ENCODE data around the gene XCL1. TPM values are rescaled to one million over a fixed set of nuclear protein-coding genes. Genes with fewer than 3 reads are reported as not detected.
"Not testable (repeated sequence)": the region's sequence is repeated elsewhere in the genome, so short reads cannot be mapped to it uniquely, and the experiment has no call there.

XCL1 gene
- total RNA-seq, 1 donor: 1.7 TPM

DNA sequence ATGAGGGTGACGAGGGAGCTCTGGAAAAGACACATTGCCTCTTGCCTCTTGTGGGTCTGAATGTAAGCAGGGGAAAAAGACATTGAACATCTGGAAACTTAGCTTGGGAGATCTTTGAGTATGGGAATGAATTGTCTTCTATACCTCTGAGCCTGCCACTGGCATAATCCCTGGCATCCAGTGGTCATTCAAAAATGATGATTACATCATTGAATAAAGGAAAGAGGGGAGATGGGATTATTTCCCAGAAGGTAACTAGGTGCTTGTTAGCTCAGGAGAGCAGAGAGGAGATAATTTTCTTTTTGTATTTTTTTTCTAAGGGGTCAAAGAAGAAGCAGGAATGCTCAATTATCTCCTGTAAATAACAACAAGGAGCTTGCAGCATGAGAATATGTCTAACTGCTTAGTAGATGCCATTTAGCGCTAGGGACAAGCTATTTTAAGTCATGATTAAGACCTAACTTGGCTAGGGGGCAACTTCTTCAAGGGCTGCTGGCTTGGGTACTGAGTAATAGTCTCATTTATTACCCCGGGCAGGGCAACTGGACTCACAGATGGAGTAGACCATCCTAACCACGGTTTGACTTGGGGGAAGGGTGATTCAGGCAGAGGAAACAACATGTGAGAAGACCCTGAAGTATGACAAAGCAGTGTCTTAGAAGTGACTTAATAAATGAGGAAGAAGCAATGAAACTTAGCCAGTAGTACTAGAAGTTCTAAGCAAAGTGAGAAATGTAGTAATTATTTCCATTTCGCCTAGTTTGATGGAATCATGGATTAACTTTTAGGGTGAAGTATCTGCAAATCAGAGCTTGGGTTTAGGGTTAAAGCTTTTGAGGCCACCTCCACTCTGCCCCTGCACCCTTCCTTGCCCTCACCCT is 21.6 kb upstream of the XCL1 start:
- H3K4me3 ChIP-seq (ENCODE audit: low read length): no peak overlapping the region
- no peaks in the 10 kb centered on the region for H3K9me3 ChIP-seq (ENCODE audit: low read depth, low read length)
- peaks cover 20% of the 10 kb centered on the region for H3K4me1 ChIP-seq (ENCODE audit: insufficient read depth, low read length)
- no peaks in the 10 kb centered on the region for H3K27me3 ChIP-seq (ENCODE audit: insufficient read depth, low read length)

DNA sequence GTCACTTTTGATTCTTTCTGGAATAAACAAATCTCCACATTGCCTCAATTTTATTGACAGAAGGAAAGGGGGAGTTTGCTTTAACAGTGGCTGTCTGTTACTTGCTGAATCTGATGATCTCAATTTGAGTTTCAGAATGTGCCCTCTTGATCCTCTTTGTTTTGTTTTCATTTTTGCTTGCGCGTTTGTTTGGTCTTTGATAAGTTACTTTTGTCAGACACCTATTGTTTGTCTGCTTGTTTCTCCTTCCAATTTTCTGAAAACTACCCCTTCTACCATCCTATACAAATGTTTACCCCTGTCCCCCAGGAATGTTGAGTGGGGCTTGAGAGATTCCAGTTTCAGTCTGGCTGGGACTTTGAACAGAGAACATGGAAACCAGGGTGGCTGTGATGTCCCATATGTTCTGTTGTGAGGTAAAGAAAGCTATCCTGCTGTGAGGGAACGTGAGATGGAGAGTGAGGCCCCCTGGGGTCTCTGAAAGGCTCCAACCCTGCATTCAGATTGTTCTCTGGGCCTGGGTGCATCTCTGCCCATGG is 20.8 kb upstream of the XCL1 start:
- H3K4me1 ChIP-seq (ENCODE audit: insufficient read depth, low read length): peaks cover 20% of the 10 kb centered on the region
- no peaks in the 10 kb centered on the region for H3K9me3 ChIP-seq (ENCODE audit: low read depth, low read length)
- H3K27me3 ChIP-seq (ENCODE audit: insufficient read depth, low read length): no peaks in the 10 kb centered on the region
- H3K4me3 ChIP-seq (ENCODE audit: low read length): no peak overlapping the region

DNA sequence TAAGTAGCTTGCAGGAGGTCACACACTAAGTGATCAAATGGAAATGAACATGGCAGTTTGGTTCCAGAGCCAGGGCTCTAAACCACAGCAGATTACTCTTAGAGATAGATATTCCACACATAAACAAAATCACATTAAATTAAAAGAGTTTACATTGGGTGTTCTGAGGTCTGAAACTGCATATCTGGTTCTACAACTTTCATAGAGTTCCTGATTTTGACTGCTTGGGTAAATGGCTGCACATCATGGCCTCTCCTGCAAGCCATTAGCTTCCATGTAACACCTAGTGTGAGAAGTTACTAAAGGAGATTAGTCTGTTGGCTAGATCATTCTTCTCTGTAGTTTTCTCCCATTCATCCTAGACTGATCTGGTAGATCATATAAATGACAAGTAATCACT is 19.8 kb upstream of the XCL1 start:
- peaks cover 20% of the 10 kb centered on the region for H3K4me1 ChIP-seq (ENCODE audit: insufficient read depth, low read length)
- no peaks in the 10 kb centered on the region for H3K27me3 ChIP-seq (ENCODE audit: insufficient read depth, low read length)
- no peak overlapping the region for H3K4me3 ChIP-seq (ENCODE audit: low read length)
- no peaks in the 10 kb centered on the region for H3K9me3 ChIP-seq (ENCODE audit: low read depth, low read length)

DNA sequence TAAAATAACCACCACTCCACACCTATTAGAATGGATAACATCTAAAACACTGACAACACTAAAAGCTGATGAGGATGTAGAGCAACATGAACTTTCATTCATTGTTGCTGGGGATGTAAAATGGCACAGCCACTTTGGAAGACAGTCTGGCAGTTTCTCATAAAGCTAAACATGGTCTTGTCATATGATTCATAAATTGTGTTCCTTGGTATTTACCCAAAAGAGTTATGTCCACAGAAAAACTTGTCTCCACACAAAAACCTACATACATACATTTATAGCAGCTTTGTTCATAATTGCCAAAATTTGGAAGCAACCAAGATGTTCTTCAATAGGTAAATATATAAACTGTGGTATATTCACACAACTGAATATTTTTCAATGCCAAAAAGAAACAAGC is 16.0 kb upstream of the XCL1 start:
- H3K9me3 ChIP-seq (ENCODE audit: low read depth, low read length): no peaks in the 10 kb centered on the region
- H3K27me3 ChIP-seq (ENCODE audit: insufficient read depth, low read length): no peaks in the 10 kb centered on the region
- no peak overlapping the region for H3K4me3 ChIP-seq (ENCODE audit: low read length)
- H3K4me1 ChIP-seq (ENCODE audit: insufficient read depth, low read length): peaks cover 6% of the 10 kb centered on the region

DNA sequence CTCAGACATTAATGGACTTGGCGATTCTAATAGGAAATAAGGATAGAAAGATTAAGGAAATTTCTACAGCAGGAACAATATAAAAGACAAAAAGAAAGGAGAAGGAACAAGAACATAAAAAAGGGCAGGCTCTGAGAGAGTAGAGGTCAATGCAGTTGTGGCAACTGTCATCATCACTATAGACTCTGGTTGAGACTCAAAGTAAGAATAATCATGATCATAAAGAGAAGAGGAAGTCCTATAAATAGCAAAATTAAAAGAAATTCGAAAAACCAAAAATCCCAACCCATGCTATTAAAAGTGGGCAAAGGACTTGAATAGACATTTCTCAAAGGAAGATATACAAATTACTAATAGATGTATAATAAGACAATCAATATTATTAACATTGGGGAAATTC is 14.4 kb upstream of the XCL1 start:
- Histone ChIP-seq H3K9me3 (ENCODE audit: low read depth, low read length) (no peaks in the 10 kb centered on the region), H3K27me3 (ENCODE audit: insufficient read depth, low read length) (no peaks in the 10 kb centered on the region), H3K4me1 (ENCODE audit: insufficient read depth, low read length) (peaks cover 4% of the 10 kb centered on the region), H3K4me3 (ENCODE audit: low read length) (no peak overlapping the region)

DNA sequence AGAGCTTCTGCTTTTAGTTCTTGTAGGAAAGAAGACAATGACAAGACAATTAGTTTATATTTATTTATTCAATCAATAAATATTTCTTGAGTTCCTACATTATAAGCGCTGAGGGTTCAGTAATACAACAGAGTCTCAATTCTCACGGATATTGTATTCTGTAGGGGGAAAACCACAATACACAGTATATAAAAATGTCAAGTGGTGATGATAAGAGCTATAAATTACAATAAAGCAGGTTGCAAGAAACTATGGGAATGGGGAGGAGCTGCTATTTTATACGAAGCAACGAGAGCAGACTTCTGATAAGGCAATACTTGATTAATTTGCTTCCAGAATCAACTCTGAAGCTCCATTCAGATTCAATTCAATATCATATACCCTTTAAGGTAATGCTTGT is 10.6 kb upstream of the XCL1 start:
- no peaks in the 10 kb centered on the region for H3K27me3 ChIP-seq (ENCODE audit: insufficient read depth, low read length)
- peaks cover 6% of the 10 kb centered on the region for H3K4me1 ChIP-seq (ENCODE audit: insufficient read depth, low read length)
- no peaks in the 10 kb centered on the region for H3K9me3 ChIP-seq (ENCODE audit: low read depth, low read length)
- no peak overlapping the region for H3K4me3 ChIP-seq (ENCODE audit: low read length)

DNA sequence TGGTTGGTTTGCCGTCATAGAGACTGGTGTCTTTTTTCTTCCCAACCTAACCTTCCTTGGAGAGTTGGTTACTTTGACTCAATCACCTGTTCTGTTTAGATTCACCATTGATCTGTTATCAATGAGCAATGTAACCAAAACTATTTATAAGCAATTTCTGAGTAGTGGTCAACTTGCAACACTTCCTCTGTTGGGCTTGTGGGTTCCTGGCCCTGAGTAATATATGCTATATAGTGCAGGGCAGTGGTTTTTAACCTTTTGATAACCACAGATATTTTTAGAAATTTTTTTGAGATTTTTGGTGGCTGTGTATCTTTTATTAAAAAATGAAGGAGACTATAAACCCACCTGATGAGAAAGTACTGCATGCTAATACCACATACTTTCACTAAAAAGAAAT is 9.4 kb upstream of the XCL1 start:
- peaks cover 6% of the 10 kb centered on the region for H3K4me1 ChIP-seq (ENCODE audit: insufficient read depth, low read length)

DNA sequence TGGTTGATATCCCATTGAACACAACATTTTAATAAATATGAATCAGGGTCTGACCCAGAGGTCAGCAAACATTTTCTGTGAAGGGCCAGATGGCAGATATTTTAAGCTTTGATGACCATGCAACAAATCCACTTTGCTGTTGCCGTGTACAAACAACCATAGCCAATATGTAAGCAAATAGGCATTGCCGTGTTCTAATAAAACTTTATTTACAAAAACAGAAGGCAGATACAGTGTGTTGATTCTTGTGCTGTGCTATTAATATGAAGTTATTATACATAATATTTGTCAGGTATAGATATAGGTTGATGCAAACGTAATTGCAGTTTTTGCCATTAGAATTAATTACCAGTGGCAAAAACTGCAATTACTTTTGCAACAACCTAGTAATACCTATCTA is 8.8 kb upstream of the XCL1 start:
- no peak overlapping the region for H3K4me3 ChIP-seq (ENCODE audit: low read length)
- H3K27me3 ChIP-seq (ENCODE audit: insufficient read depth, low read length): no peaks in the 10 kb centered on the region
- H3K9me3 ChIP-seq (ENCODE audit: low read depth, low read length): no peaks in the 10 kb centered on the region
- peaks cover 6% of the 10 kb centered on the region for H3K4me1 ChIP-seq (ENCODE audit: insufficient read depth, low read length)

More for the DNA sequence above, 9.4 kb upstream of the XCL1 start:
- Histone ChIP-seq H3K9me3 (ENCODE audit: low read depth, low read length) (no peaks in the 10 kb centered on the region), H3K27me3 (ENCODE audit: insufficient read depth, low read length) (no peaks in the 10 kb centered on the region), H3K4me3 (ENCODE audit: low read length) (no peak overlapping the region)

DNA sequence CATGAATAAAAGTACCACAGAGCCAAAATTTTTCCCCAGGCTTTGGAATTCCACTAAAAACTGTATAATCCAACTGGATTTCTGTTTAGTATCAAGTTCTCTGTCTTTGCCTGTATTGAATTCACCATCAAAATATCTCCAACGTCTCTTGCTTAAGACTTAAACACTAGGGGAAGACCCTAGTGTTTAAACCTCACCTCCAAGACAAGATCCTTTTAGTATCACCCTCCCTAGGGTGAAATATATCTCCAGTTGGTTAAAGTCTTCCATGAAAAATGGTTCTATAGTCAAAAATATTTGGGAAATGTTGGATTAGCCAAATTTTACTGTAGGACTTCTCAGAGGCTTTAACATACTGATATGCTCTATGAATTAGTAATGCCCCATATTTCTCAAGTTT is 8.1 kb upstream of the XCL1 start:
- no peaks in the 10 kb centered on the region for H3K9me3 ChIP-seq (ENCODE audit: low read depth, low read length)
- H3K4me1 ChIP-seq (ENCODE audit: insufficient read depth, low read length): peaks cover 6% of the 10 kb centered on the region
- H3K27me3 ChIP-seq (ENCODE audit: insufficient read depth, low read length): no peaks in the 10 kb centered on the region
- no peak overlapping the region for H3K4me3 ChIP-seq (ENCODE audit: low read length)

DNA sequence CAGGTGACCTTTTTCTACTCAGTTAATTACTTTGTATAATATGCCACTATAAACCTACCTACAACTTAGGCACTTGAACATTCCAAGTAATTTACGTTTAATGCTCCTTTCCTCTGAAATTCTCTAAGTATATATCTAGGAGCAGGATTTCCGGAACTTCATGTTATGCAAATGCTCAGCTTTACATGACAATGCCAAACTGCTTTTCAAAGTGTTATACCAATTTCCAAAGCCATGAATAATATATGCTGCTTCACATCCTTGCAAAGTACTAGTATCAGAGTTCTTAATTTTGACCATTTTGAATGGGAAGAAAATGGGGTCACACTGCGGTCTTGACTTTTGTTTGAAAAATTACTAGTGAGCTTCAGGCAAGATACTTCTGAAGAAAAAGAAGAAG is 5.8 kb upstream of the XCL1 start:
- Histone ChIP-seq H3K4me1 (ENCODE audit: insufficient read depth, low read length) (peaks cover 6% of the 10 kb centered on the region), H3K27me3 (ENCODE audit: insufficient read depth, low read length) (no peaks in the 10 kb centered on the region), H3K4me3 (ENCODE audit: low read length) (no peak overlapping the region), H3K9me3 (ENCODE audit: low read depth, low read length) (no peaks in the 10 kb centered on the region)

DNA sequence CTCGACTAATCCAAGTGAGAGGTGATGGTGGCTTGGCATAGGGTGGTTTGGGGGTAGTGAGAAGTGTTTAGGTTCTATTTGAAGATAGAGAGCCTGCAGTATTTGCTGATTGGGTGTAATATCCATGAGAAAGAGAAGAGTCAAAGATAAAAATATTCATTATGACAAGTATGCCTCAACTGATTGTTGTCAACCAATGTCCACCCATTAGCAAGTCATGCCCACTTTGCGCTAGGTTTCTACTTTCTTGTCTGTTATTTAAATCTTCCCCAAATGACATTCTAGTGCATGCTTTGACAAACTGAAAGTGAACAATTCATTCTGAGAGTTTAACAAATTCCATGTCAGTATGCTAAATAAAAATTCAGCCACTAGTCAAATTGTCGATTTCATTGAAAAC is 3.8 kb upstream of the XCL1 start:
- Histone ChIP-seq H3K4me1 (ENCODE audit: insufficient read depth, low read length) (no peaks in the 10 kb centered on the region), H3K9me3 (ENCODE audit: low read depth, low read length) (no peaks in the 10 kb centered on the region), H3K27me3 (ENCODE audit: insufficient read depth, low read length) (no peaks in the 10 kb centered on the region), H3K4me3 (ENCODE audit: low read length) (no peak overlapping the region)

DNA sequence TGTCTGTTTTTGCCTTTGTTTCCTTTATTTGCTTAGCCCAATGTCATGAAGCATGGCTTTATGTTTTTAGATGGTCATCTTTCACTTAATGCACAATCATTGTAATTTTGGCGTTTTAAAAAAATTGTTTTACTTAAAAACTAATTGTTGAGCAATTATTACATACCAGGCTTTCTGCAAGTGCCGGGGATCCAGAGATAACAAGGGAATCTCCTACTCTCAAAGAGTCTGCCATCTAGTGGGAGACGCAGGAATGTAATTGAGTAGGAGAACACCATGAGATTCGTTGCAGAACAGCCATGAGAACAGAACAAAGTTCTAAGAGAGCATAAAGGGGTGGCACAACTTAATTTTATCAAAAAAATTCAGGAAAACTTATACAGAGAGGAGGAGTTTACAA is 2.2 kb upstream of the XCL1 start:
- H3K4me1 ChIP-seq (ENCODE audit: insufficient read depth, low read length); H3K4me3 ChIP-seq (ENCODE audit: low read length); H3K27me3 ChIP-seq (ENCODE audit: insufficient read depth, low read length); H3K9me3 ChIP-seq (ENCODE audit: low read depth, low read length): not testable (repeated sequence)

DNA sequence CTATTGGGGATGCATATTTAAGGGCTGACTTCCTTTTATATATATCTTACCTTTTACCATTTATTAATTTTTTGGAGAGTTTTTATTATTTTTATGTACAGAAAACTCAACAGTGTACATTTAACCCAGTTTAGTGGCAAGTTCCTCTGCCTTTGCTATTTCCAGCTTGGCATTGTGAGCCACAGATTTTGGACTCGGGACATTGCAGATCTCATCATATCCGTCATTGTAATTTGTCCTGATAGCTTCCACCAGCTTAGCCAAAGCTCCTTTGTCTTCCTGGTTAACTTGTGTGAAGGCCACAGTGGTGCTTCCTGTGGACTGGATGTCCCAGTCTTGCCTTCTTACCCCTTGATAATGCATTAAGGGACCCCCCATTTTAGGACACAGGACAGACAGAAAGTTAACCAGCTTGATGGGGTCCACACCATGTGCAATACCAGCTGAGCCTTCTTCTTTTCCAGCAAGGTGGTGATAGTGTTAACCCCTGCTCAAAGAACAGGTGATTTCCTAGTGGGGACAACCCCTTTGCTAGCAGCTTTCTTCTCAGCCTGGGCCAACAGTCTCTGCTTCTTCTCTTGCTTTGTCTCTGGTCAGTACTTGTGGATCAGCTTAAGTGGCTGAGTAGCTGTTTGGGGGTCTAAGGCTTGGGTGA is 2.3 kb downstream of the XCL1 start:
- not testable (repeated sequence) for H3K4me1 ChIP-seq (ENCODE audit: insufficient read depth, low read length); H3K4me3 ChIP-seq (ENCODE audit: low read length); H3K27me3 ChIP-seq (ENCODE audit: insufficient read depth, low read length); H3K9me3 ChIP-seq (ENCODE audit: low read depth, low read length)

DNA sequence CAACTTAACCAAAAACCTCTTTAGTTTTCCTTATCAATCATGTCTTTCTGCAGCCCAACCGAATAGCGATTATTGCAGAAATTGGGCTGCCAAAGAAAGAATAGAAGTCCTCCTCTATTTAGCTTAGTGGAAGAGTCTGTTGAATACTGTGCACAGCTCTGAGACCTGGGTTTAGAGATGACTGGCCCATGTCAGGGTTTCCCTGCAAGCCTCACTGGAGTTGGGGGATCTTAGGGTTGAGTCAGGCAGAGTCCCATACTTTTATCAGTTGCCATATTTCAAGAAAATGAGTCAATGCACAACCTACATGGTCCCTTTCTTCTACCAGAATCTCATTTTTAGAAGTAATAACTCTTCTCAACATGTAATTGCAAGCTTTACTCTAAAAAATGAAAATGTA is 3.9 kb downstream of the XCL1 start:
- H3K27me3 ChIP-seq (ENCODE audit: insufficient read depth, low read length); H3K4me1 ChIP-seq (ENCODE audit: insufficient read depth, low read length); H3K4me3 ChIP-seq (ENCODE audit: low read length); H3K9me3 ChIP-seq (ENCODE audit: low read depth, low read length): not testable (repeated sequence)

DNA sequence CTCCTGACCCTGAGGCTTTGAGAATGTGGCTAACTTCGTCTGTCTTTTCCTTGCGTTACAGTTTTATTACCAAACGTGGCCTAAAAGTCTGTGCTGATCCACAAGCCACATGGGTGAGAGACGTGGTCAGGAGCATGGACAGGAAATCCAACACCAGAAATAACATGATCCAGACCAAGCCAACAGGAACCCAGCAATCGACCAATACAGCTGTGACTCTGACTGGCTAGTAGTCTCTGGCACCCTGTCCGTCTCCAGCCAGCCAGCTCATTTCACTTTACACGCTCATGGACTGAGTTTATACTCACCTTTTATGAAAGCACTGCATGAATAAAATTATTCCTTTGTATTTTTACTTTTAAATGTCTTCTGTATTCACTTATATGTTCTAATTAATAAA is 4.6 kb downstream of the XCL1 start:
- H3K4me1 ChIP-seq (ENCODE audit: insufficient read depth, low read length); H3K4me3 ChIP-seq (ENCODE audit: low read length); H3K27me3 ChIP-seq (ENCODE audit: insufficient read depth, low read length); H3K9me3 ChIP-seq (ENCODE audit: low read depth, low read length): not testable (repeated sequence)
